Kidney glomerular epithelial cell (primary cell): ENCODE measurements around the gene LCE5A.
"Not testable (repeated sequence)": the region's sequence is repeated elsewhere in the genome, so short reads cannot be mapped to it uniquely, and the experiment has no call there.

Source experiments
- DNase-seq: peaks from one replicate; lab custom pipeline; 2025; lab: John Stamatoyannopoulos, UW

LCE5A gene

DNA sequence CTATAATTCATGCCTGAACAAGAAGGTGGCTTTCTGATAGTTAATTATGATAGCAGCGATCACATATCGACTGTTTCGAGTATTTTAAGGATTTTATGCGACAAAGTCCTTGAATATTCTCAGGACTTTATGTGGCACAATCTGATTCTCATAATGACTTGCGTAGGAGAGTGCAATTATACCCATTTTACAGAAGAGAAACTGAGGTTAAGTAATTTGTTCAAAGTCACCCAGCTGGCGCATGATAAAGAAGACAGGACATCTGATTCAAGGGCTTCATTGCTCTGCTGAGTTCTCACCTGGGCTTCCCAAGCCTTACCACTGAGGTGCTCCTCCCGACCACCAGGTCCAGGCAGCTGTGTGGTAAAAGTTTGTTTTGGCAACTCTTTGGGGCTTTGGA, 5.5 kb downstream of the LCE5A start:
- no peak for DNase-seq

- no peak for DNase-seq
Observed at GRCh38 chr1:152517237-152517811, 6.7 kb downstream of the LCE5A start.

GRCh38 chr1:152519851-152520250, 9.2 kb downstream of the LCE5A start:
- DNase-seq = no peak

DNA sequence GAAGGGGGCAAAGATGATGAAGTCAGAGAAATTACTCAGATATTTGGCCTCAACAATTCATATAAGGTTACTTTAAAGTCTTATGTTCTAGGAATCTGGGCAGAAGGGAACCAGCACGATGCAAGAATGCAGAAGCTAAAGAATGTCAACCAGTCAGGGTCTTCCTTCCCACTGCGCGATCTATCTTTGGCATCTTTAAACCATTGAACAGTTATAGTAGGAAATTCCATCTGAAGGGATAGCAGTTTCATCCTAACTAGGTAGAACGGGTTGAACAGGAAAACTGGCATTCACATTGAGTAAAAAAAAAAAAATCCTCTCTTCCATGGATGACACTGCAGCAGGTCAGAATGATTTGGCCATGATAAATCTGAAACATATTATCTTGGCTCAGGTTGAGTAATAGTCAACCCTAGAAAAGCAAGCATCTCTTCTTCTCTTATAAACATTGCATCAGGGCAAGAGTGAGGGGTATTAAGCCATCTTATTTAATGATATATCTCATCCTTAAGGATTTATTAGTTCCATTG, 10.0 kb downstream of the LCE5A start:
- DNase-seq = no peak

GRCh38 chr1:152525080-152525641, 14.6 kb downstream of the LCE5A start:
- DNase-seq = no peak

DNA sequence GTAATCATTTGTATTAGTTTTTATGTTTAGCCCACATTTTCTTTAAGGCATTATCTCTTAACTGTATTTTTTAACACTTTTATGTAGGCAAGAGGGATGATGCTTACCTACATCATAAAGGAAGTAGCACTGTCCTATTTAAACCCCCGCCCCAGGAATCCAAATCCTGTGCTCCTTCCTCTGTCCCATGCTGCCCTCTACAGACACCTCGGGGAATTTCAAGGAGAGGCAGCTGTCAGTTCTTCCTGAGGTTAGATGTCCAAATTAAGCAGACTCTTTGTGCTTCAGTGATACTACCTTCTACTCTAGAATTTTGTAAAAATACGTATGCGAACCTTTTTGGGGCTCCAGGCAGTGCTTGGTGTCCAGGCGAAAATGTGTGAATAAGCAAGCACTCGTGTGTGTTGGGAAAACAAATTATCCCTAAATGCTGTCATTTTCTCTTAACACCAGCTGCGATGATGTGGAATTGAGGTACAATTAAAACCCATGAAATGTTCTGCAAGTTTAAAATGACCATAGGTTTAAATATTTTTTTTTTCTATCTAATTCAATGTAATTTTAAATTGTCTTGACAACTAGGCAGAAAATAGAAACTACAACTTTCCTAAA, 22.8 kb downstream of the LCE5A start:
- peak; percentile 33 for DNase-seq

DNA sequence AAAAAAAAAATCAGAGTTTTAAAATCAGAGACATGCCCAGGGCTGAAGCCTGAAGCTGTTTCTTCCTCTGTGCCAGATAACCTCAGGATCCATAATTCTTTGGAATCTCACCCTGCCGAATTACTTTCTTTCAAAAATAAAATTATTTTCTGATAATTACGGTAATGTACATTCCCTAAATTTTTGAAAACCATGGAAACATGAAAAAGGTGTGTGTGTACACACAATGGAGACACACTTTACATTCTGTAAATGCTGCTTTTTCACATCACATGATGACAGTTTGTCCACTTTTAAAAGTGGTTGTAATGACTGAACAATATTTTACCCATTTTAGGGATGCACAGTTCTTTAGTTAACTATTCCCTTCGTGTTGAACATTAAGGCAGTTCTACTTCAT, 25.2 kb downstream of the LCE5A start:
- no peak for DNase-seq

DNA sequence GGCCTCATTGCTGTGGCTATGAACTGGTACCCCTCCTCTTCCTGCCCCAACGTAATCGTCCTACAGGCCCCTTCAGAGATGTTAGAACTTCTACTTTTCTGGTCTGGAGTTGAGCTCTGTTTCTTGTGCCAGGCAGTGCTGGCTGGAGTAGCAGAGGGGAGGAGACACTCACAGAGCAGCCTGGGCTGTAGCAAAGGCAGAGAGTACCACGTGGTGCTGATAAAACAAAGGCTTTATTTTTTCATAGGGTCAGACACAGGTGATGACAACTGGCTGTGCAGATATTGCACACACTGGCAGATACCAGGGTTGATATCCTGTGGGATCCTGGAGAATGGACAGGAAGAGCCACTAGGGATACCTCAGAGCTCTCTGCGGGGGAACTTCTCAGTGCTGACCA, 26.9 kb downstream of the LCE5A start:
- peak; percentile 1 for DNase-seq

GRCh38 chr1:152539901-152540300, 29.3 kb downstream of the LCE5A start:
- no peak for DNase-seq

DNA sequence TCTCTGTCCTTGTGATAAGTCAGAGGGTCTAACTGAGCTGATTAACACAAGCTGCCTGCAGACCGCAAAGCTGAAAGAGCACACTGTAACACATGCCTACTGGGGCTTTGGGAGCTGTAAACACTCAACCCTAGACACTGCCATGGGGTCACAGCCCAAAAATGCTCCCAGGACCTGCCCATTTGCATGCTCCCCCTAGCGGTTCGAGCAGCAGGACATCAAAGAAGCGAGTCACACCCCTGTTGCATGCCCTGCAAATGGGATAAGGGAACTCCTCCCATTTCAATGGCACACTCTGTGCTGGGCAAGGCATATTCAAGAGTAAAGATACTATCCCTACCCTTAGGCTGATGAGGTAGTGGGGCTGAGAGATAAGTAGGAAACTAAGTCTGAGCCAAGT, 33.2 kb downstream of the LCE5A start:
- DNase-seq = no peak

GRCh38 chr1:152546704-152547103, 36.1 kb downstream of the LCE5A start:
- no peak for DNase-seq

GRCh38 chr1:152548358-152548757, 37.8 kb downstream of the LCE5A start:
- not testable (repeated sequence) for DNase-seq
